ENCODE measurements around the gene ARRDC1. TPM values are rescaled to one million over a fixed set of nuclear protein-coding genes. Genes with fewer than 3 reads are reported as not detected.

The ARRDC1 gene
- total RNA-seq, 1 donor from 2014 or later, result 12.9 TPM

GRCh38 chr9:137658781-137659180 lies 53.3 kb downstream of the ARRDC1 start:
- Histone ChIP-seq H3K79me2 (ENCODE audit: low read depth) (peaks cover 100% of the 10 kb centered on the region), H3K4me3 (no peak overlapping the region), H3K9me3 (ENCODE audit: low read depth) (no peaks in the 10 kb centered on the region), H3K4me1 (peaks cover 4% of the 10 kb centered on the region), H3K27me3 (no peaks in the 10 kb centered on the region), H3K36me3 (no peaks in the 10 kb centered on the region), H3F3A (ENCODE audit: low read depth) (peaks cover 8% of the 10 kb centered on the region), H4K20me1 (ENCODE audit: low read depth) (peaks cover 77% of the 10 kb centered on the region), H3K9ac (no peak overlapping the region), H3K27ac (no peak overlapping the region), H2AFZ (replicated peaks) (no peak overlapping the region), H3K4me2 (no peak overlapping the region)
- peaks cover 25% of the 10 kb centered on the region for H3K36me3 Mint-ChIP-seq
- H3K27me3 Mint-ChIP-seq (ENCODE audit: insufficient read depth, low read depth), result no peaks in the 10 kb centered on the region
- no peaks in the 10 kb centered on the region for H3K9me3 Mint-ChIP-seq
- no peak for DNase-seq (ENCODE audit: low spot score)
- H3K27ac Mint-ChIP-seq, result no peak overlapping the region
- H3K4me3 Mint-ChIP-seq, result no peak overlapping the region
- TF ChIP-seq CTCF (IDR thresholded peaks at IDR 0.05), result no peak
- no peak for TF ChIP-seq EZH2 (IDR thresholded peaks at IDR 0.05)
- peaks cover 10% of the 10 kb centered on the region for H3K4me1 Mint-ChIP-seq

- H4K20me1 ChIP-seq (ENCODE audit: low read depth), result peaks cover 79% of the 10 kb centered on the region
- H3K27ac ChIP-seq, result no peak overlapping the region
- H3K4me3 ChIP-seq, result no peak overlapping the region
- no peaks in the 10 kb centered on the region for H3K9me3 ChIP-seq (ENCODE audit: low read depth)
- H3K9ac ChIP-seq, result no peak overlapping the region
- H3K4me3 Mint-ChIP-seq, result no peak overlapping the region
- peaks cover 17% of the 10 kb centered on the region for H3K4me1 ChIP-seq
- no peaks in the 10 kb centered on the region for H3K27me3 ChIP-seq
- H3K27ac Mint-ChIP-seq, result no peak overlapping the region
- peaks cover 22% of the 10 kb centered on the region for H3F3A ChIP-seq (ENCODE audit: low read depth)
- H3K79me2 ChIP-seq (ENCODE audit: low read depth), result peaks cover 99% of the 10 kb centered on the region
- peaks cover 19% of the 10 kb centered on the region for H3K36me3 Mint-ChIP-seq
- H3K4me1 Mint-ChIP-seq, result peaks cover 20% of the 10 kb centered on the region
- H3K27me3 Mint-ChIP-seq (ENCODE audit: insufficient read depth, low read depth), result no peaks in the 10 kb centered on the region
- H2AFZ ChIP-seq (replicated peaks), result no peak overlapping the region
- TF ChIP-seq EZH2phosphoT487 (IDR thresholded peaks at IDR 0.05), result no peak
- no peak for TF ChIP-seq CTCF (IDR thresholded peaks at IDR 0.05)
- TF ChIP-seq EZH2 (IDR thresholded peaks at IDR 0.05), result no peak
- no peak for DNase-seq (ENCODE audit: low spot score)
- H3K9me3 Mint-ChIP-seq, result no peaks in the 10 kb centered on the region
- no peaks in the 10 kb centered on the region for H3K36me3 ChIP-seq
- no peak overlapping the region for H3K4me2 ChIP-seq
Observed at GRCh38 chr9:137660144-137660543, 54.7 kb downstream of the ARRDC1 start.

- H3F3A ChIP-seq (ENCODE audit: low read depth), result peaks cover 38% of the 10 kb centered on the region
- no peaks in the 10 kb centered on the region for H3K36me3 ChIP-seq
- no peak overlapping the region for H3K4me3 Mint-ChIP-seq
- H3K36me3 Mint-ChIP-seq, result peaks cover 15% of the 10 kb centered on the region
- peaks cover 49% of the 10 kb centered on the region for H3K4me1 Mint-ChIP-seq
- peaks cover 4% of the 10 kb centered on the region for H3K27me3 Mint-ChIP-seq (ENCODE audit: insufficient read depth, low read depth)
- no peaks in the 10 kb centered on the region for H3K27me3 ChIP-seq
- TF ChIP-seq EZH2phosphoT487 (IDR thresholded peaks at IDR 0.05), result no peak
- TF ChIP-seq CTCF (IDR thresholded peaks at IDR 0.05), result no peak
- H2AFZ ChIP-seq (replicated peaks), result no peak overlapping the region
- H3K27ac ChIP-seq, result no peak overlapping the region
- no peak for DNase-seq (ENCODE audit: low spot score)
- H3K9me3 ChIP-seq (ENCODE audit: low read depth), result no peaks in the 10 kb centered on the region
- H3K9ac ChIP-seq, result no peak overlapping the region
- no peak overlapping the region for H3K4me3 ChIP-seq
- peaks cover 77% of the 10 kb centered on the region for H4K20me1 ChIP-seq (ENCODE audit: low read depth)
- H3K9me3 Mint-ChIP-seq, result peaks cover 3% of the 10 kb centered on the region
- no peak overlapping the region for H3K27ac Mint-ChIP-seq
- H3K4me1 ChIP-seq, result peaks cover 45% of the 10 kb centered on the region
- no peak overlapping the region for H3K4me2 ChIP-seq
- H3K79me2 ChIP-seq (ENCODE audit: low read depth), result peaks cover 99% of the 10 kb centered on the region
Observed at GRCh38 chr9:137663584-137663983, 58.1 kb downstream of the ARRDC1 start.
